ENCODE data around the gene IL1F10.

IL1F10 gene

DNA sequence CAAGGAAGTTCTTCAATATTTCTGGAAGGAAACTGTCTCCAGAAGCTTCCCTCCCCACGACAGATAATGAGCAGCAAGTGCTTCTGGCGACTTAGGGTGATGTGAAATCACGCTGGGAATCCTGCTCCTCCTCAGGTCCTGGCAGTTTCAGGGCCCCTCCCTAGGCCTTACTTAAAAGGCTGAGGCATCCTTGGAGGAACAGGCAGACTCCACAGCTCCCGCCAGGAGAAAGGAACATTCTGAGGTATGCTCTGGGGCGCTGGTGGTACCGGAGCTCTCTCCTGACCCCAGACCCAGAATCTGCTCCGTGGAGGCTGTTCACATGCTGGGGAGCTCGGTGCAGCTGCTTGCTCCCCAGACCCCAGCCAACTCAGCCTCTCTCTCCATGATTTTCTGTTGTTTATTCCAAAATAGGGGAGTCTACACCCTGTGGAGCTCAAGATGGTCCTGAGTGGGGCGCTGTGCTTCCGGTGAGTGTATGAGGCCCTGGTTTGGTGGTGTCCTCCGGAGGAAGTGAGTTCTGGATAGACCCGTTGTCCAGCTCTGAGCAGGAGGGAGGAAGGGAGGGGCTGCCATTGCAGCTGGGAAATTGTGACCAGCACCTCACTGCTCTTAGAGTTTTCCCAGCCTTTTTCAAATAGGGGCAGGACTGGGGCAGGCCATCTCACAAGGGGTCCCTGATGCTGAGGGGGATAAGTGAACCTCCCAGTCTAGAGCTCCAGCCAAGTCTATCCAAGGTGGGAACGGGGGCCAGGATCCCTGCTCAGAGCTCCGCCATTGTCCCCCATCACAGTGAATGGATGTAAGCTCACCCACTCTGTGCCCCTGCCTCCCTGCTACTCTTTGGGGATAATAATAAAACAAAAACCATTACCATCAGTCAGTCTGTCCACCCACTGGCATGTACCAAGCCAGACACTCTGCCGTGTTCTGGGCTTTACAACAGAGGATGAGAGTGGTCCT lies 8.5 kb upstream of the IL1F10 start, which contains the start of gene IL36RN:
Gene IL36RN (plus strand): TSS at position 201 of the 963 bp plus-strand sequence. CDS start 241 bp downstream, at position 442.
- DNase-seq (ENCODE audit: low read depth, low spot score), result no peak

DNA sequence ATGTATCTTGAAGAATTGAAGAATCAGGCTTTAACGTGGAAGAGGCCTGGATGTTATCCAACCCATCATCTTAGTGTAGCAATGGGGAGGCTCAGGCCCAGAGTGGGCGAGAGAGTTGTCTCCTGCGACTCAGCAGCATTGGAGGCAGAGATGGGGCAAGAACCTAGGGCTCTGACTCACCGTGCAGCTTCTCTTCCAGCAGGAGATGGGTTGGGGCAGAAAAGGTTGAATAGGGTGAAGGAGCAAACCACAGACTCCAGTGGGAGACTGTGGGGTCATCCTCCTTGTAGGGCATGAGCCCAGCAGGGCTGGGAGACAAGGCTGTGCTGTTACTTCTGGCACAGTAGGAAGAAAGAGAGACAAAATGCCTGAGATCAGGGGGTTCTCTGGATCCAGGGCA lies 7.4 kb upstream of the IL1F10 start:
- DNase-seq (ENCODE audit: low read depth, low spot score), result no peak

DNA sequence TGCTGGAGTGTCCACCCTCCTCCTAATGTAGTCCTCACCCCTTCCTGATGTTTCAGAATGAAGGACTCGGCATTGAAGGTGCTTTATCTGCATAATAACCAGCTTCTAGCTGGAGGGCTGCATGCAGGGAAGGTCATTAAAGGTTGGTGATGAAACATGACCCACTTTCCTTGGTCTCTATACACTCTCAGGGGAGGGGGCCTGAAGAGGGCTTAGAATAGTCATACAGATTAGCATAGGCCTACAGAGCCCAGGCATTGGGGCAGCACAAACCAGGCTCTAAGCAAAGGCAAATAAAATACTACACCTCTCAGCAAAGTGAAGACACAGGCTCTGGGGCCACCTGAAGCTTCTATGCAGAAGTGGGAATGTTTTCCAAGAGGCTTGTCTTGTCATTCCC lies 7.0 kb upstream of the IL1F10 start:
- no peak for DNase-seq (ENCODE audit: low read depth, low spot score)

DNA sequence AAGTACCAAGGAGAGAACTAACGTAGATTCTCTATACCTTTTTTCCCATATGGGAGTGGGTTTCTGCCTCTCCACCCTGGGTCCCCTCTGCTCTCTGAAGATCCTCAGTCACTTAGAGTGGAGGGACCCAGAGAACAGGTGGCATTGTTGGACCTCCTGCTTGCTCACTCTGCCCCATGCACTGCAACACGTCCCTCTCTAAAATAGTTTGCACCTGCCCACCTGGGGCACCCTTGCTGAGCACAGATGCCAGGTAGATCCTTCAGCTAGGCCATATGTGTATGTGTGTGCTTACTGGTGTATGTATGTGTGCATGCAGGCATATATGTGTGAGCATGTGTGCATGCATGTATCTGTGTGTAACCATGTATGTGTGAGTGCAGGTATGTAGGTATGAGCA lies 6.5 kb upstream of the IL1F10 start:
- DNase-seq (ENCODE audit: low read depth, low spot score), result no peak

DNA sequence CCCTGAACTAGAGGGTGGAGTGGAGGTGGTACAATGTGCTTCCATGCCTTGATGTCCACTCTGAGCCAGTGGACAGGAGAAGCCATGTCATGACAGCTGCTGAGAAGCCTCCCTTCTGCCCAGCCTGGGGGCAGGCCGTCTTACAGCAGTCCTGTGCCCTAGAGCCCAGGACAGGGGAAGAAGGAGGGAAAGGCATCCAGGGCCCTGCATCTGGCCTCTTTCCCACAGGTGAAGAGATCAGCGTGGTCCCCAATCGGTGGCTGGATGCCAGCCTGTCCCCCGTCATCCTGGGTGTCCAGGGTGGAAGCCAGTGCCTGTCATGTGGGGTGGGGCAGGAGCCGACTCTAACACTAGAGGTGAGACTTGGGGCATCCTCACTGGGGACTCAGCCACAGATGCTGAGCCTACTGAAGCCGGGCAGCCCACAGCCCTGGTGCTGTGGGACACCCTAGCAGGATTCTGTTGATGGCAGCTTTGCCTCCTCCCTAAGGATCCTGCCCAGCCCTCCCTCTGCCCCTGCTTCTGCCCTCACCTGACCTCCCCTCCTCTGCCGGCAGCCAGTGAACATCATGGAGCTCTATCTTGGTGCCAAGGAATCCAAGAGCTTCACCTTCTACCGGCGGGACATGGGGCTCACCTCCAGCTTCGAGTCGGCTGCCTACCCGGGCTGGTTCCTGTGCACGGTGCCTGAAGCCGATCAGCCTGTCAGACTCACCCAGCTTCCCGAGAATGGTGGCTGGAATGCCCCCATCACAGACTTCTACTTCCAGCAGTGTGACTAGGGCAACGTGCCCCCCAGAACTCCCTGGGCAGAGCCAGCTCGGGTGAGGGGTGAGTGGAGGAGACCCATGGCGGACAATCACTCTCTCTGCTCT lies 5.6 kb upstream of the IL1F10 start:
- DNase-seq (ENCODE audit: low read depth, low spot score), result no peak

DNA sequence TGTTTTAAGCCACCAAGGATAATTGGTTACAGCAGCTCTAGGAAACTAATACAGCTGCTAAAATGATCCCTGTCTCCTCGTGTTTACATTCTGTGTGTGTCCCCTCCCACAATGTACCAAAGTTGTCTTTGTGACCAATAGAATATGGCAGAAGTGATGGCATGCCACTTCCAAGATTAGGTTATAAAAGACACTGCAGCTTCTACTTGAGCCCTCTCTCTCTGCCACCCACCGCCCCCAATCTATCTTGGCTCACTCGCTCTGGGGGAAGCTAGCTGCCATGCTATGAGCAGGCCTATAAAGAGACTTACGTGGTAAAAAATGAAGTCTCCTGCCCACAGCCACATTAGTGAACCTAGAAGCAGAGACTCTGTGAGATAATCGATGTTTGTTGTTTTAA lies 3.5 kb upstream of the IL1F10 start:
- DNase-seq (ENCODE audit: low read depth, low spot score), result no peak

DNA sequence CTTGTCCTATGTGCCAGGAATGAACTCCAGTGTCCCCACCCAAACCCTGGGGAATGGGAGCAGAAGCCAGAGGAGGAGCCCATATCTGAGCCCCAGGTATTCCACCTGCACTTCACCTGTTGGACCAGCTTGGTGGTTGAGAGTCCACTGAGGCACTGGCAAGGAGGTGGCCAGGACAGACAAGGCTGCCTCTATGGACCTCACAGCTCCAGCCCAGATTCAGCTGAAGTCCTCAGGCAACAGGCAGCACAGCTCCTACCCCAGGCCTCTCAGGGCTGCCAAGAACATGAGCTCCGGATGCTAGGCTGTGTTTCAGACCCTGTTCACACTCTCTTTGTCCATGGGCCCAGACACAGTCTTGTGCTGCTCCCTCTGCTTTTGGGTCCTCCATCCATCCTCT lies 2.9 kb upstream of the IL1F10 start:
- no peak for DNase-seq (ENCODE audit: low read depth, low spot score)

DNA sequence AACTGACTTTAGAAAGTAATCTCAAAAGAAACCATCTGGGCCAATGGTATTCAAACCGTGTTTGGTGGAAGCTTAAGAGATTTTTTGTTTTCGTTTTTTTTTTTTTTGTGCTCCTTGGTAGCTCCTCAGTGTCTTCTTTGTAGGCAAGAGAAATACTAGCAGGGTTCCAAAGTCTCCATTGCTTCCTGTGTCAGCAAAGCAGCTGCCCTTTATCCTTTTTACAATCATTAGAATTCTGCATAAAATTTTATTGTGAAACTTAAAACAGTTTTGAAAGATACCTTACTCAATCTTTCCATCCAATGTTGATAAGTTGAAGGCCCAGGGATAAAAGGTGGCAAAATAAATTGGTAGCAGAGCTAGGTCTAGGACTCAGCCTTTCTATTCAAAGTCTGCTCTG lies 479 bp downstream of the IL1F10 start:
- DNase-seq (ENCODE audit: low read depth, low spot score), result no peak

DNA sequence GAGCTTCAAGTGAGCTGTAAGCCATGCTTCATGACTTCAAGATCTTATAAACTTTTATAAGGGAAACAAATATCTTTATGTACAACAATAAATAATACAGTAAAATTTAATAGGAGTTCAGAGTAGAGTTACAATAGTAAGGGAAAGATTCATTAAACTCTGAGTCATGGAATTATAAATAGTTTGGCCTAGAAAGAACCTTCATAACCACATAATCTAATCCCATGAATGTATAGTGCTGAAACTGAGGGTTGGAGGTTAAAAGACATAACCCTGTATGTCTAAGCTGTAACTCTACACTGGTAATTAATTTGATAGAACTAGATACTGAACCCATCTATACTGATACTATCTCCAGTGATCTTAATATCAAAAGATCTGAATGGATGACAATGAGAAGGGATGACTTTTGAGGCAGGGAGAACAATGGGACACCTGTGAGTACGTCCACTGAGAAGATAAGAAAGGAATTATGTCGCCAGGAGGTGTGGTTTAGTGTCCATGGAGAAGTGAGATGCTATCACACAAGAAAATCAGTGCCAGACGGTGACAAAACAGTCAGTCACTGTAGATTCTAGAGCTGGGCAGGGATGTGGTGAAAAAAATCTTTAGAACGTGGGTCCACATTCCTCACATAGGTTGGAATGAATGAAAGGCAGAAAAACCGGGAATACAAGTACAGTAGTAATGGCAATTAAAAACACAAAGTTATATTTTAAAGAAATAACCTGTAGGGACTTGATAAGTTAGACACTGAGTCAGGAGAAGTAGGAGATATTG lies 1.1 kb downstream of the IL1F10 start:
- no peak for DNase-seq (ENCODE audit: low read depth, low spot score)

DNA sequence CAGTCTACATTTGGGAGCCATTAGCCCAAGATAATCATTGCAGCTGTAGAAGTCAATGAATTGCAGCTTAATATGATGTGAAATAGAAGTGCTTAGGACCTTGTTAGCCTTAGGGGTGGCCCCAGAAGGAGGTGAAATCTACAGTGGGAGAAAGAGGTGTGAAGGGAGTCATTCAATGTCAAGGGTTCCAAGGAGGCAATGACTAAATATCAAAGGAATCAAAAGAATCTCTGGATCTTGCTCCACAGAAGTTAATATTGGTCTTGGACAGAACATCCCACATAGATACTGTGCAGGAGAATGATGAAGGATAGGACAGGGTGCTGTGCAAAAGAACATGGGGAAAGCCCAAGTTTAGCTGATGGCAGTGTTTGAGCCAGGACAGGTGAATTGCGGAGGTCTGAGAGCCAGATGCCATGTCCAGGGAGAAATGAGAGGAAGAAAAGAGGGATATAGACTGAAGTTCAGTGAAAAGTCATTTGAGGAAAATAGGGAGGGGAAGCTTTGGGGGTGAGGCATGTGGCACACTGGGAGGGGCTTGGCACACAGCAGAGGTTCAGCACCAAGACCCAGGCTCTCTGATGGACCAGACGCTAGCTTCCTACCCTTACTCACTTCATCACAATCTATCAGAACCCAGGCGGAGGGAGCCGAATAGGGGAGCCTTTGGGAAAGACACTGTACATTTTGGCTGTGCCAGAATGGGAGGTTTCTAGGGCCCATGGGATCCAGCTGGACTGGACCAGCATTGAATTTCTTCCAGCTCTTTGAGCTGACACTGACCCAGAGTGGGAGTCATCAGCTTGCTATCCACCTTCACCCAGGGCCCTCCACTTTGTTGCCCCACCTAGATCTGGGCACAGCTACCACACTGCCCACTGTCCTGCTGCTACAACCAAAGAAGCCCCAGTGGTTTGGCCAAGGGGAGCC lies 2.2 kb downstream of the IL1F10 start:
- DNase-seq (ENCODE audit: low read depth, low spot score), result no peak

DNA sequence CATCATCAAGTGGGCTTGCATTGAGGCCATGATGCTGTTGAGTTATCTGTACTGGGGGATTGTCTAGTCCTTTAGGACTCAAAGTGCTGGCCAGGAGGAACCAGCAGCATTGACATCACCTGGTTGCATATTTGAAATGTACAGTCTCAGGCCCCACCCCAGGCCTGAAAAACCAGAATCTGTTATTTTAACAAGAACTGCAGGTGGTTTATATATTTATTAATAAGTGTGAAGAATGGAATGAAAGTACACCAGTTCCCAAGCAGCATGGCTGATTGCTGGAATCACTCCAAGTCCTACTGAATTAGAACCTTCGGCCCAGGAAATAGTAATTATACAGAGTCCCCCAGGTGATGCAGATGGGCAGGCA lies 2.8 kb downstream of the IL1F10 start:
- no peak for DNase-seq (ENCODE audit: low read depth, low spot score)

DNA sequence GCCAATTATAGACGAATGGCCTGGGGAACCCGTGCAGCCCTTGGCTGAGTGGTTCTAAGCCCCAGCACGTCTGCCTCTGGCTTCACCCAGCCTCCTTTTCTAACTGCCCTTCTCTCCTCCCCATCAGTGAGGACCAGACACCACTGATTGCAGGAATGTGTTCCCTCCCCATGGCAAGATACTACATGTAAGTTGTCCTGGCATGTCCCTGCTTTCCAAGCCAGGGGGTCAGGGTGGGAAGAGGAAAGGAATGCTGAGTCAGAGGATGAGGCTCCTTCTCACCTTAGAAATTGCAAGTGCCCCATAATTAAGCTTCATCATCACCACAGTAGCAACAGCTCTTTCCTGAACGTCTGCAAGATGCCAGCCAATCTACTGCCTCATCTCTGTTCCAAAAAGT lies 4.8 kb downstream of the IL1F10 start:
- DNase-seq (ENCODE audit: low read depth, low spot score), result no peak

DNA sequence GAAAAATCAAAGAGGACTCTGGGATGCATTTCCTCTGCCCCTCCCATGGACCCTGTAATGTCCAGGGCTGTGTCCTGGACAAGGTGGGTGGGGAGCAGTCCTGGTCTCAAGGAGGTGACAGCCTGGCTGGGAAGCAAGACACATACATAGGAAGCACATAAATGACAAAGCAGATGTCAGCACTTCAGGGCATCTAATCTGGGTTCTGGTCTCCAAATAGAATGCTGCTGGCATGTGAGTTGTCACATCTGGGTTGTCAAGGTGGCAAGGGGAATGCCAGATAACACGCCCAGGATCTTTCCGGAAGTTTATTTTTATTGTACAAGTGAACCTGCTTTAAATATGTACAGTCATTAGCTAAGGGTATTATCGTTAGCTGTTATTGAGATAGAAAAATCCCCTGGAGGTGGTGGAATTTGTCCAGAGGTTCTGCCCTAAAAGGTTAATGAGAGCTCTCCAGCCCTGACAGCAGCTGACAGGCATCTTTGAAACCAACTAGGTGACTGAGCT lies 5.6 kb downstream of the IL1F10 start:
- no peak for DNase-seq (ENCODE audit: low read depth, low spot score)

DNA sequence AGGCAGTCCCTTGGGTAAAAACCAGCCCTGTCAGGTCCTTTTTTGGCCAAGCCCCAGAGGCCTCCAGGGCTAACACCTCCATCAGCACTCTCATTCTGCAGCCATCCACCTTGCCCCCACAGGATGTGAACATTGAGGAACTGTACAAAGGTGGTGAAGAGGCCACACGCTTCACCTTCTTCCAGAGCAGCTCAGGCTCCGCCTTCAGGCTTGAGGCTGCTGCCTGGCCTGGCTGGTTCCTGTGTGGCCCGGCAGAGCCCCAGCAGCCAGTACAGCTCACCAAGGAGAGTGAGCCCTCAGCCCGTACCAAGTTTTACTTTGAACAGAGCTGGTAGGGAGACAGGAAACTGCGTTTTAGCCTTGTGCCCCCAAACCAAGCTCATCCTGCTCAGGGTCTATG lies 7.3 kb downstream of the IL1F10 start:
- DNase-seq (ENCODE audit: low read depth, low spot score), result no peak

DNA sequence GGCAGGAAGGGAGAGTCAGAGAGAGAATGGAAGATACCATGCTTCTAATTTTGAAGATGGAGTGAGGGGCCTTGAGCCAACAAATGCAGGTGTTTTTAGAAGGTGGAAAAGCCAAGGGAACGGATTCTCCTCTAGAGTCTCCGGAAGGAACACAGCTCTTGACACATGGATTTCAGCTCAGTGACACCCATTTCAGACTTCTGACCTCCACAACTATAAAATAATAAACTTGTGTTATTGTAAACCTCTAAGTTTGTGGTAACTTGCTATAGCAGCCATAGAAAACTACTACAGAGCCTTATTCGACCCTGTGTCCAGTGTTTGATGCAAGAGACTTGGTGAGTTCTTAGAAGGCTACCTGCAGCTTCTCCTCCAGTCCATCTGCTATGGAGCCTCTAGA lies 7.8 kb downstream of the IL1F10 start:
- DNase-seq (ENCODE audit: low read depth, low spot score), result no peak

DNA sequence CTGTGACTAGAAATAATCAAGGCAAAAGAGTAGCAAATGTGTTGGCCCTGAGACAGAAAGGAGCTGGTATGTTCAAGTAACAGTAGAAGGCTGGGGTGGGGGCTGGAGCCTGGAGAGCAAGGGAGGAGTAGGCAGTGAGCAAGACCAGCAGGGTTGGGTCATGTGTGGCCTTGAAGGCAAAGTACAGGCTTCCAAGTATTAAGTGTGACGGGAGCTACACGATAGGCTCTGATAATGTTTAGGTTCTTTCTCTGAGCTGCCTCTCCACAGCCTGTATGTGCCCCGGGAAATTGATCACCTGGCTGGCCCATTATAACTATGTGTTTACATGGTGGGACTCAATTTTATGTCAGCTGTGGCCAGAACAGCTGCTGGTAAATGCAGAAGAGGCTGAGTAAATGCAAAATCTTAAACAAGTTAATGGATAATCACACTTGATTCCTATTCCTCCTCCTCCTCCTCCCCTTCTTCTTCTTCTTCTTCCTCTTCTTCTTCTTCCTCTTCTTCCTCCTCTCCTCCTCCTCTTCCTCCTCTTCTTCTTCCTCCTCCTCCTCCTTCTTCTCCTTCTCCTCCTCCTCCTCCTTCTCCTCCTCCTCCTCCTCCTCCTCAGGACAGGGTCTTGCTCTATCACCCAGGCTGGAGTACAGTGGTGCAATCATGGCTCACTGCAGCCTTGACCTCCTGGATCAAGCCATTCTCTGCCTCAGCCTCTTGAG lies 9.3 kb downstream of the IL1F10 start:
- DNase-seq (ENCODE audit: low read depth, low spot score), result no peak

DNA sequence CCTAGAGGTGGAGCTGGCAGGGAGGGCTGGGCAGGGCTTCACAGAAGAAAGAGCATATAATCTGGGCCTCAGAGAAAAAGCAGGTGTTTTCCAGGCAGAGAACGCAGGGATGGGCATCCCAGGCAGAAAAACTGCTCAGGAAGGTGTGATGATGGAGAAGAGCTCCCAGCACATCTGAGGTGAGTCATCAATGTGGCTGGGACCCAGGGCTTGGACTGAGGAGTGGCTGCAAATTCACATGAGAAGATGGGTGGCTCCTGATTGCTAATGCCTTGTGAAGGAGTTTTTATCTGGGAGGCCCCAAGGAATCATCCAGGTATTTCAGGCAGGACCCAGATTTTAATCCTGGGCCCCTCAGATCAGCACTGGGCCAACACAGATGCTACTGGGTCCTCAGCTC lies 10.2 kb downstream of the IL1F10 start:
- DNase-seq (ENCODE audit: low read depth, low spot score), result no peak

DNA sequence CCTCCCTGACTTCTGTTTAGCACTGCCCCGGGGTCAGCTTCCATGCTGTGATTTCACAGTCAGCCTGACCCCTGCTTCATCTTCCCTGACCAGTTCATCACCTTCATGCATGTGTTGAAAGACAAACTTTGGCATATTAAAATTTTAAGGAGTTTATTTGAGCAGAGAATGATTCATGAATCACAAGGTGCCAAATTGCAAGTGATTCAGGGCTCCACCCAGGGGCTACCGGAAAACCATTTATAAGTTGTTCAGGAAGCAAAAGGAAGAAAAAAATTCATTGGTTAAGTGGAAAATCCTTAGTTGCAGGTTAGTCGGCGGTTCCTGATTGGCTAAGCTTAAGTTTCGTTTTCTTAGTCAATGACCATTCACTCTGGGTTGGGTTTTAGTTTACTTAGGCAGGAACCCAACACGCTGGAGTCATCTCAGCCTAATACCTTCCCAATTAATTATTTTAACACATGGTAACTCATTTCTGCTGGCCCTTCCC lies 10.6 kb downstream of the IL1F10 start:
- no peak for DNase-seq (ENCODE audit: low read depth, low spot score)

DNA sequence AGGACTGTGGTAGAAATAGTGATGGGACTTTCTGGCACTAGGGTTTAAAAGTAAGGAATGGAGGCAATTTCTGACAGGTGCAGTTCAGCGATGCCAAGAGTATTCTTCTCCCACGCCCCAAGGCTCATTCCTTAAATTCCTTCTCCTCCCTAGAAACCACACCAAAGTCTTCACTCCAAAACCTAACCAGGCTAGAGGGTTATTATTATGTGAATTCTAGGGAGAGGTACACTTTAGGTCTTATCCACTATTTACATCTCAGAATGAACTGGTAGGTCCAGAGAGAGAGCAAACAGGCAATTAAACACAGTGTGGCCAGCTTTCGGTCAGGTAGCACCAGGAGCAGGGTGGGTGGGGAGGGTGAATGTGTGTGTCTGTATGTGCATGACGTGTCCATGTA lies 11.4 kb downstream of the IL1F10 start:
- no peak for DNase-seq (ENCODE audit: low read depth, low spot score)

DNA sequence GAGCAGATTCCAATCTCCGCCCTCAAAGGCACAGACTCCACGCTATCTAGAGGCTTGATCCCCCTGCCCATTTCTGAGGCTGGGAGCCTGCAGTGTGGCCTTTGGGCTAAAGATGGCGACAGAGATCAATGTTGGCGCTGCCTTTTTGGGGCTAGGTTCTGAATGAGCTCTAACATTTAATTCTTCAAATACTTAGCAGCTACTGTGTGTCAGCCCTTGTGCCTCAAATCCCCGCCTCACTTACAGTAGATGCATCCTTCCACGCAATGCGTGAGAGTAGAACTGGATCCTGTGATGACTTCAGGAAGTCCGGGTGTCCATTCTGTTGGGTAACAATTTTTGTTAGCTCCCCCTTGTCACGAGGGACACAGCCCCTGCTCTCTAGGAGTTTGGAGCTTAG lies 12.4 kb downstream of the IL1F10 start:
- DNase-seq (ENCODE audit: low read depth, low spot score), result no peak
